Measurements from ENCODE around the gene FGF14. TPM values are rescaled to one million over a fixed set of nuclear protein-coding genes. Genes with fewer than 3 reads are reported as not detected.

The FGF14 gene
- total and polyA plus RNA-seq, 2 experiments from 2014 or later = 0.73 TPM; not detected in 1

DNA sequence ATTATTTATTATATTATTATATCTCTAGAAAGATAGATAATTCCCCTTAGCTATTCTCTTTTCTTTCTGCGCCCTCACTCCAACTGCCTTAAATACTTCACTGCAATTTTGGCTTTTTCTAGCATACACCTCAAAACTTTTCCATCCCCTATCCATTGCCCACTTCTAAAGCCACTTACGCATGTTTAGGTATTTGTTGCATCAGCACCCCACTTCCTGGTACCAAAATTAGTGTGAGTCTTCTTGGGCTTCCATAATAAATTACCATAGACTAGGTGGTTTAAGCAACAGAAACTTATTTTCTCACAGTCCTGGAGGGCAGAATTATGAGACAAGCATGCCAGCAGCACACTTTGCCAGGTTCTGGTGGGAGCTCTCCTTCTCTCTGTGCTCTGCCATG, 209.0 kb downstream of the FGF14 start:
- no peak for TF ChIP-seq EZH2 (IDR thresholded peaks at IDR 0.05; ENCODE audit: borderline replicate concordance)
- TF ChIP-seq EZH2phosphoT487 (IDR thresholded peaks at IDR 0.05; ENCODE audit: low read depth, severe bottlenecking, unreplicated experiment) = no peak
- TF ChIP-seq, protein P1, sequence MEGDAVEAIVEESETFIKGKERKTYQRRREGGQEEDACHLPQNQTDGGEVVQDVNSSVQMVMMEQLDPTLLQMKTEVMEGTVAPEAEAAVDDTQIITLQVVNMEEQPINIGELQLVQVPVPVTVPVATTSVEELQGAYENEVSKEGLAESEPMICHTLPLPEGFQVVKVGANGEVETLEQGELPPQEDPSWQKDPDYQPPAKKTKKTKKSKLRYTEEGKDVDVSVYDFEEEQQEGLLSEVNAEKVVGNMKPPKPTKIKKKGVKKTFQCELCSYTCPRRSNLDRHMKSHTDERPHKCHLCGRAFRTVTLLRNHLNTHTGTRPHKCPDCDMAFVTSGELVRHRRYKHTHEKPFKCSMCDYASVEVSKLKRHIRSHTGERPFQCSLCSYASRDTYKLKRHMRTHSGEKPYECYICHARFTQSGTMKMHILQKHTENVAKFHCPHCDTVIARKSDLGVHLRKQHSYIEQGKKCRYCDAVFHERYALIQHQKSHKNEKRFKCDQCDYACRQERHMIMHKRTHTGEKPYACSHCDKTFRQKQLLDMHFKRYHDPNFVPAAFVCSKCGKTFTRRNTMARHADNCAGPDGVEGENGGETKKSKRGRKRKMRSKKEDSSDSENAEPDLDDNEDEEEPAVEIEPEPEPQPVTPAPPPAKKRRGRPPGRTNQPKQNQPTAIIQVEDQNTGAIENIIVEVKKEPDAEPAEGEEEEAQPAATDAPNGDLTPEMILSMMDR (IDR thresholded peaks at IDR 0.05; ENCODE audit: poor library complexity) = no peak
- no peak for DNase-seq (ENCODE audit: low spot score)
- Histone ChIP-seq H3K4me2 (no peak overlapping the region), H3K9me2 (replicated peaks; ENCODE audit: insufficient read depth) (no peaks in the 10 kb centered on the region), H2AFZ (no peak overlapping the region), H3K36me3 (replicated peaks; ENCODE audit: insufficient read depth, low read depth) (no peaks in the 10 kb centered on the region), H3K79me2 (no peaks in the 10 kb centered on the region), H3K4me3 (no peak overlapping the region), H3K9me3 (ENCODE audit: low read depth) (no peaks in the 10 kb centered on the region), H3K4me1 (ENCODE audit: insufficient read depth) (no peaks in the 10 kb centered on the region), H3K27me3 (no peaks in the 10 kb centered on the region), H4K20me1 (ENCODE audit: insufficient read depth, poor library complexity, severe bottlenecking) (no peaks in the 10 kb centered on the region), H3K27ac (no peak overlapping the region)
- WGBS (ENCODE audit: low lambda C conversion rate, missing lambda C conversion rate) = 97% methylated on average over 2 of the region's 2 CpGs

DNA sequence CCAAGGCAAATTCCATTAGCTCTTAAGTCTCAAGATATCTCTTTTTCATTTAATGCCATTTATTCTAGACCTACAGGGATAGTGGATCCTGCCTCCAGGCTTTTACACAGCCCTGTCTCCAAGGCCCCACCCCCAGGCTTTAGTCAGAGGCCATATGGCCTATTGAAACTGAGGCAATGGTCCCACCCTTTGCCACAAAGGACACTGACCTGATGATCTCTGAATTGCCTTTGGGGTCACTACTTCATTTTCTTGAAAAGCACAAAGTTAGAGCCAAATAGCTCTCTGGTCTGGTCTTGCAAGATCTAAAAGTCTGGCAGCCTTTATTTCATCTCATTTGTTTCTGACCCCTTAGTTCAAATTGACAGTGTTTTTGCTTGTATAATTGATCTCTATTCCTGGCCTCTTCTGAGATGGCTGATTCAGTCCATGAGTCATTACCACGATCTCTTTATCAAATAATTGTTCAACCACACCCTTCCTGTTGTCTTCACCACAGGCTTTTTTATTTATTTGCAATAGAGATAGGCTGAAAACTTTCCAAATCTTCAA, 209.8 kb downstream of the FGF14 start:
- H3K79me2 ChIP-seq = no peaks in the 10 kb centered on the region
- H3K4me3 ChIP-seq = no peak overlapping the region
- no peaks in the 10 kb centered on the region for H3K9me2 ChIP-seq (replicated peaks; ENCODE audit: insufficient read depth)
- TF ChIP-seq EZH2 (IDR thresholded peaks at IDR 0.05; ENCODE audit: borderline replicate concordance) (no peak), EZH2phosphoT487 (IDR thresholded peaks at IDR 0.05; ENCODE audit: low read depth, severe bottlenecking, unreplicated experiment) (no peak)
- TF ChIP-seq, protein P1 (IDR thresholded peaks at IDR 0.05; ENCODE audit: poor library complexity) = no peak
- DNase-seq (ENCODE audit: low spot score) = no peak
- no peaks in the 10 kb centered on the region for H4K20me1 ChIP-seq (ENCODE audit: insufficient read depth, poor library complexity, severe bottlenecking)
- H3K4me1 ChIP-seq (ENCODE audit: insufficient read depth) = no peaks in the 10 kb centered on the region
- H2AFZ ChIP-seq = no peak overlapping the region
- H3K36me3 ChIP-seq (replicated peaks; ENCODE audit: insufficient read depth, low read depth) = no peaks in the 10 kb centered on the region
- no peaks in the 10 kb centered on the region for H3K9me3 ChIP-seq (ENCODE audit: low read depth)
- H3K27me3 ChIP-seq = no peaks in the 10 kb centered on the region
- H3K27ac ChIP-seq = no peak overlapping the region
- 45% methylated on average over 1 of the region's 1 CpG for WGBS (ENCODE audit: low lambda C conversion rate, missing lambda C conversion rate)
- H3K4me2 ChIP-seq = no peak overlapping the region

DNA sequence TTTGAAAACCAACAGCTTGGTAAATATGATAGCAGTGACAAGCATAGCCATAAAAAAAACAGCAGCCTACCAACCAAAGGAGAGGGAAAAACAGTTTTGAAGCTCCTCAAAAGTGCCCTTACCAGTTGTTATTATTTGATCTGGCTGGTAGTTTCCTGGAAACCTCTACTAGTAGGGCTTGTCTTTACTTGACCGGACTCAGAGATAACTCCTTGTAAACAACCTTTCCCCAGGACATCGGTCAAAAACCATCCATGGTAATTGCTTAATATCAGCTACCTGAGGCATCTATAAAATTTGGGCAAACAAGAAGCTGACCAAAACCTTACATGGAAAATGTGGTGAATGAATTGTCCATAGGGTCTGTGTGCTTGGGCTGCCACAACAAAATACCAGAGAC, 210.9 kb downstream of the FGF14 start:
- Histone ChIP-seq H3K36me3 (replicated peaks; ENCODE audit: insufficient read depth, low read depth) (no peaks in the 10 kb centered on the region), H4K20me1 (ENCODE audit: insufficient read depth, poor library complexity, severe bottlenecking) (no peaks in the 10 kb centered on the region), H3K79me2 (no peaks in the 10 kb centered on the region), H3K4me2 (no peak overlapping the region), H3K27me3 (no peaks in the 10 kb centered on the region), H3K4me1 (ENCODE audit: insufficient read depth) (no peaks in the 10 kb centered on the region), H3K9me3 (ENCODE audit: low read depth) (no peaks in the 10 kb centered on the region), H3K9me2 (replicated peaks; ENCODE audit: insufficient read depth) (no peaks in the 10 kb centered on the region), H3K27ac (no peak overlapping the region), H3K4me3 (no peak overlapping the region), H2AFZ (no peak overlapping the region)
- no peak for DNase-seq (ENCODE audit: low spot score)
- 76% methylated on average over 2 of the region's 2 CpGs for WGBS (ENCODE audit: low lambda C conversion rate, missing lambda C conversion rate)
- no peak for TF ChIP-seq EZH2phosphoT487 (IDR thresholded peaks at IDR 0.05; ENCODE audit: low read depth, severe bottlenecking, unreplicated experiment)
- TF ChIP-seq, protein P1 (IDR thresholded peaks at IDR 0.05; ENCODE audit: poor library complexity) = no peak
- no peak for TF ChIP-seq EZH2 (IDR thresholded peaks at IDR 0.05; ENCODE audit: borderline replicate concordance)
